ENCODE results near the gene RABGAP1L. TPM values are rescaled to one million over a fixed set of nuclear protein-coding genes. Genes with fewer than 3 reads are reported as not detected.
A peak's percentile ranks its signal among the peaks of the same experiment; 100 is the strongest.
"Not testable (repeated sequence)": the region's sequence is repeated elsewhere in the genome, so short reads cannot be mapped to it uniquely, and the experiment has no call there.

Gene RABGAP1L
- total RNA-seq, 1 donor: 29.8 TPM

GRCh38 chr1:174118751-174119150, 40.6 kb upstream of the RABGAP1L start:
- no peak for TF ChIP-seq CTCF (IDR thresholded peaks at IDR 0.05; ENCODE audit: insufficient read depth, low read depth, low read length)
- no peak for DNase-seq (ENCODE audit: low read depth)
- H3K4me3 ChIP-seq (ENCODE audit: low read depth, low read length): no peak overlapping the region

- H3K4me3 ChIP-seq (ENCODE audit: low read depth, low read length); DNase-seq (ENCODE audit: low read depth): not testable (repeated sequence)
These were observed 37.0 kb upstream of the RABGAP1L start for GRCh38 chr1:174122318-174122717.

- no peak for DNase-seq (ENCODE audit: low read depth)
- no peak overlapping the region for H3K4me3 ChIP-seq (ENCODE audit: low read depth, low read length)
- TF ChIP-seq CTCF (IDR thresholded peaks at IDR 0.05; ENCODE audit: insufficient read depth, low read depth, low read length): no peak
These were observed 35.5 kb upstream of the RABGAP1L start for GRCh38 chr1:174123843-174124242.

- not testable (repeated sequence) for H3K4me3 ChIP-seq (ENCODE audit: low read depth, low read length); DNase-seq (ENCODE audit: low read depth)
These were observed 32.1 kb upstream of the RABGAP1L start for GRCh38 chr1:174127176-174127575.

GRCh38 chr1:174131032-174131638, 28.2 kb upstream of the RABGAP1L start:
- TF ChIP-seq CTCF (IDR thresholded peaks at IDR 0.05; ENCODE audit: insufficient read depth, low read depth, low read length): no peak
- DNase-seq (ENCODE audit: low read depth): no peak
- H3K4me3 ChIP-seq (ENCODE audit: low read depth, low read length): no peak overlapping the region

GRCh38 chr1:174134003-174134659, 25.2 kb upstream of the RABGAP1L start:
- H3K4me3 ChIP-seq (ENCODE audit: low read depth, low read length): no peak overlapping the region
- DNase-seq (ENCODE audit: low read depth): no peak
- no peak for TF ChIP-seq CTCF (IDR thresholded peaks at IDR 0.05; ENCODE audit: insufficient read depth, low read depth, low read length)

GRCh38 chr1:174135211-174135610, 24.1 kb upstream of the RABGAP1L start:
- peak; percentile 21 for DNase-seq (ENCODE audit: low read depth)
- TF ChIP-seq CTCF (IDR thresholded peaks at IDR 0.05; ENCODE audit: insufficient read depth, low read depth, low read length): no peak
- no peak overlapping the region for H3K4me3 ChIP-seq (ENCODE audit: low read depth, low read length)

GRCh38 chr1:174136714-174137113, 22.6 kb upstream of the RABGAP1L start:
- TF ChIP-seq CTCF (IDR thresholded peaks at IDR 0.05; ENCODE audit: insufficient read depth, low read depth, low read length): no peak
- no peak overlapping the region for H3K4me3 ChIP-seq (ENCODE audit: low read depth, low read length)
- no peak for DNase-seq (ENCODE audit: low read depth)
